Kasumi-1 (cell line): Measurements from ENCODE around the gene D2HGDH.
"Not testable (repeated sequence)": the region's sequence is repeated elsewhere in the genome, so short reads cannot be mapped to it uniquely, and the experiment has no call there.

ENCODE experiments used
- DNase-seq, 2 experiments: peaks; one replicate each; lab custom pipeline; 2025; lab: John Stamatoyannopoulos, UW

D2HGDH gene

DNA sequence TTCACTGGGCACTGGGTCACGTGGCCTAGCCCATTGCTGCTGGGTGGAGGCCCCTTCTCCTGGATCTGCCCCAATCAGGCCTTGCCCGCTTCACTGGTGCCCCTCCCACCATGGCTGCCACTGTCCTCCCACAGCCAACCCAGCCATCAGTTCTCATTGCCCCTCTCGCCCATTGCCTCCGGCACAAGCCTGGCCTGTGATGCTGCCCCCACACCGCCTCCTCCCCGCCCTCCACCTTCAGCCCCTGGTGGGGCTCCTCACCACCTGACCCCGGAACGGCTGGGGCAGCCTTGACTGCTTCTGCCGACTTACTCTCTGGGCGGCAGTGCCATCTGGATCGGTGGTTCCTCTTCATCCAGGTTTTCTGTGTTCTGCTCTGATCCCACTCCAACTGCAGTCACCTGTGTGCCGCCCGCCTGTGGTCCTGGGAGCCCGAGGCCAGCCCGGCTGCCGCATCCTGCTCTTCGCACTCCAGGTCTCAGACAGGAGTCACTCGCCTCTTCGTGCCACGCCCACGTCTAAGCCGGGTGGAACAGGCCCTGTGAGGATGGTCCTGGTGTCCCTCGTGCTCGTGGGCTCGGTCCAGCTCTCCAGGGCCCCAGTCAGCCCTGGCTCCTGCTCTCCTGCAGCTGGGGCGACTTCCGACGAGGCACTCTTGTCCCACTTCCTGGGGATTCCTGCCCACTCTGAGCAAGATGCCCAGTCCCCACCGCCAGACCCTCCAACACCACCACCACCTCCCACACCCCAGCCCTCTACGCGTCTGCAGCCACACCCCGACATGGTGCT is 14.2 kb downstream of the D2HGDH start:
- no peak for DNase-seq

DNA sequence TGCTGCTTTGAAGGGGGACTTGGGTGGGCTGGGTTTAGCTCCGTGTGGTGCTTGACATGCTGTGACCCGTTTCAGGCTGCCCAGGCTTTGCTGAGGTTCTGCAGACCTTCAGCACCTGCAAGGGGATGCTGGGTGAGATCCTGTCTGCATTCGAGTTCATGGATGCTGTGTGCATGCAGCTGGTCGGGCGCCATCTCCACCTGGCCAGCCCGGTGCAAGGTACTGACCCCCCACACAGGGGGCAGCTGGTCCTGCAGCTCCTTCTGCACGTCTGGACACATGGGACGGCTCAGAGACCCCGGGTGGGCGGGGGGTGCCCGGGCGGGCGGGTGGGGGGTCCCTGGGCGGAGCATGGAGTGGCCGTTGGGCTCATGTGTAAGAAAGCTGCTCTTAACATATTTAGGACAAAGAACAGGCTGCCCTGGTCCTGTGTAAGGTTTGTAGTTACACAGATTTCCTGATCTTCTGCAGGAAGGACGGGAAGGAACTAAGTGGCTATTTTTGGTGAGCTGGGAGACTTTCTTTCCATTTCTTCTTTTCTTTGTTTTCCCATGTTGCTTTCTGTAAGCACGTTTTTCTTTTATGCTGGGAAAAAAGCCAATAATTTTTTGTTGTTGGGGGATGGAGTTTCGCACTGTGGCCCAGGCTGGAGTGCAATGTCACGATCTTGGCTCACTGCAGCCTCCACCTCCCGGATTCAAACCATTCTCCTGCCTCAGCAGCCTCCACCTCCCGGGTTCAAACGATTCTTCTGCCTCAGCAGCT is 15.8 kb downstream of the D2HGDH start:
- DNase-seq = no peak

- DNase-seq = no peak
Observed at GRCh38 chr2:241751152-241751551, 16.7 kb downstream of the D2HGDH start.

DNA sequence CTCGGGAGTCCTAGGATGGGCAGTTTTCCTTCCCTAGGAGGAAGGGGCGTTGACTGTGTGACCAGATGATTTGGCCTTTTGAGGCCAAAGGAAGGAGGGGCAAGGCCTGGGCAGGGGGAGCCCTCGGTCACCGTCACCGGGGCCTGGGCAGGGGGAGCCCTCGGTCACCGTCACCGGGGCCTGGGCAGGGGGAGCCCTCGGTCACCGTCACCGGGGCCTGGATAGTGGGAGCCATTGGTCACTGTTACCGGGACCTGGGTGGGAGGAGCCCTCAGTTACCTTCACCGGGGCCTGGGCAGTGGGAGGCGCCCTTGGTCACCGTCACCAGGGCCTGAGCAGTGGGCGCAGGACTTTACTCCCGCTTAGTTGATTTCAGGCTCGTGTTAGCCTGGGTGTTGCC is 17.3 kb downstream of the D2HGDH start:
- no peak for DNase-seq

DNA sequence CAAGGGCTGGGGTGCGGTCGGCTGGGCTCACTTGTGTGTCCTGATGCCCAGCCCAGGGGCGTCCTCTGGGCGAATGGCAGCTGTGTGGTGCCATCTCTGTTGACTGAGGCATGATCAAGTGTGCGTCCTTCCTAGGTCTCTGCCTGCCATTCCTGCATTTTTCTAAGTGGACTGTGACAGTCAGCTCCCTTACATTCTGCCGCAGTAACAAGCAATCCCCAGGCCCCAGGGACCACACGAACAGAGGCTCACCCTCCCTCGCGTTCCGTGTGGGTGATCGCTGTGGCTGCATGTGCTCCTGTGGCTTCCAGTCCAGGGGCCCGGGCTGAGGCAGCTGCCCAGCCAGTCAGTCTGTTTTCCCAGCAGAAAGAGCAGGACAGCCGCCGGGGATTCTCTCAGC is 17.8 kb downstream of the D2HGDH start:
- no peak for DNase-seq

- DNase-seq = no peak
Observed at GRCh38 chr2:241752689-241753276, 18.4 kb downstream of the D2HGDH start.

DNA sequence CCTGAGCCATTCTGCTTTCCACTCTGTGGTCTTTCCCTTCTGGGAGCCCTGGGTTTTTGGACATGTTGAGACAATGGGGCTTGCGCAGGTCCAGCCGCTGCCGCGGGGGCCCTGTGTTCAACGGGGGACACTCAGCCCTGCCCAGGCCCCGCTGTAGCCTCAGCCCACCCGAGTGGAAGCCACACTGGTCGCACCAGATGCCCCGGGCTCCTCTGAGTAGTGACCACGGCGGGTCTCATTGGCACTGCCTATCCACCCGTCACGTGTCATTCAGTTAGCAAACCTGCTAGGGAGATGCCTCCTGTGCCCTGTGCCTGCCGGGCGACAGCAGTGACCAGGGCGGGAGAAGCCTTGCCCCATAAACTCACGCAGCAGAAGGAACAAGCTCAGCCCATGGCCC is 19.1 kb downstream of the D2HGDH start:
- no peak for DNase-seq

- DNase-seq = no peak
Observed at GRCh38 chr2:241754042-241754441, 19.6 kb downstream of the D2HGDH start.

DNA sequence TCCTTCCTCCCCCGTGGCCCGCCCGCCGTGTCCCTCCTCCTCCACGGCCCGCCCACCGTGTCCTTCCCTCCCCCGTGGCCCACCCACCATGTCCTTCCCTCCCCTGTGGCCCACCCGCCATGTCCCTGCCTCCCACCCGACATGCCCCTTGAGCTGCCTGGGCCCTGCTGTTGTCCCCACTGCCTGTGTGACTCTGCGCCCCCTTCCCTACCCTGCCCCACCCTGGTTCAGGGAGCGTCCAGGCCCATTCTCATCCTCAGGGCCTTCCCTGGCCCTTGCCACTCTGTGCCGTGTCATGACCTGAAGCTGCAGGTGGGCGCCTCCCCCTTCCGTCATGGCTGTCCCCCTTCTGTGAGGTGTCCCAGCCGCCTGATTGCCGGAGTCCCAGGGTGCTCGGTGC is 20.7 kb downstream of the D2HGDH start:
- no peak for DNase-seq

- DNase-seq = no peak
Observed at GRCh38 chr2:241755777-241756176, 21.3 kb downstream of the D2HGDH start.

DNA sequence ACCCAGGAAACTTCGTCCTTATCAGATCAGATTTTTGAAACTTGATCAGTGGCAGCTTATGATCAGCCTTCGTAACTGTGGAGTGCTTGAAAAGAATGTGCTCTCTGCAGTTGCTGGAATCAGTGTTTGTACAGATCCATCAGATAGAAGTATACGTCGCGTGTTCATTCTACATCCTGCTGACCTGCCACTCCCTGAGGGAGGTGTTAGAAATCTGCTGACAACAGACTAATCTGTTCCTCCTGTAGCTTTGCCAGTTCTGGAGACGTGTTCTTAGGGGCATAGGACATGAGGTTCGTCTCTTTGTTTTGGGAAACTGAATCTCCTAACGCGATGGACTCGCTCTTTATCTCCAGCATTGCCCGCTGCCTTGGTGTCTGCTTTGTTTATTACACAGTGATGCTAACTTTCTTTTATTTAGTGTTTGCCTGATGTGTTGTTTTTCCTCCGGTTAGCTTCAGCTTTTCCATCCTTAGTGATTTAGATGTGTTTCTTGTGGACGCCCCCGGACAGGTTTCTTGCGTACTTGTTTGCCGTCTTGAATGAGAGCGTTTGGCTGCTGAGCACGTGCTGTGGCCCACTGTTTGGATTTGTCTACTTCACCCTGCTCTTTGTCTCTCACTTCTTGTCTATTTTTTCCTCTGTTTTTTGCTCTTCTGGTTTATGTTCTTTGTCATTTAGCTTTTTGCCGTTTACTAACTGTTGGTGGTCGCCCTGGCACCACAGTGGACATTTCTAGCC is 24.8 kb downstream of the D2HGDH start:
- no peak for DNase-seq

DNA sequence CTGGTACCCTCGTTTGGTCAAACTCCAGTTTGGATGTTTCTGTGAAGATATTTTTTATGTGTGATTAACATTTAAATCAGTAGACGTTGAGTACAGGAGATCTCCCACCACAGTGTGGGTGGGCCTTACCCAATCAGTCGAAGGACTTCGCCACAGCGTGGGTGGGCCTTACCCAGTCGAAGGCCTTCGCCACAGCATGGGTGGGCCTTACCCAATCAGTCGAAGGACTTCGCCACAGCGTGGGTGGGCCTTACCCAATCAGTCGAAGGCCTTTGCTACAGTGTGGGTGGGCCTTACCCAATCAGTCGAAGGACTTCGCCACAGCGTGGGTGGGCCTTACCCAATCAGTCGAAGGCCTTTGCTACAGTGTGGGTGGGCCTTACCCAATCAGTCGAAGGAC is 25.5 kb downstream of the D2HGDH start:
- not testable (repeated sequence) for DNase-seq

DNA sequence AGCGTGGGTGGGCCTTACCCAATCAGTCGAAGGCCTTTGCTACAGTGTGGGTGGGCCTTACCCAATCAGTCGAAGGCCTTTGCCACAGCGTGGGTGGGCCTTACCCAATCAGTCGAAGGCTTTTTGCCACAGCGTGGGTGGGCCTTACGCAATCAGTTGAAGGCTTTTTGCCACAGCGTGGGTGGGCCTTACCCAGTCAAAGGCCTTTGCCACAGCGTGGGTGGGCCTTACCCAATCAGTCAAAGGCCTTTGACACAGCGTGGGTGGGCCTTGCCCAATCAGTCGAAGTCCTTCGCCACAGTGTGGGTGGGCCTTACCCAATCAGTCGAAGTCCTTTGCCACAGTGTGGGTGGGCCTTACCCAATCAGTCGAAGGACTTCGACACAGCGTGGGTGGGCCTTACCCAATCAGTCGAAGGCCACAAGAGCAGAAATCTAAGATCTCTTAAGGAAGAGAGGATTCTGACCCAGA is 25.9 kb downstream of the D2HGDH start:
- no peak for DNase-seq

GRCh38 chr2:241762321-241762932 is 28.0 kb downstream of the D2HGDH start:
- no peak for DNase-seq

DNA sequence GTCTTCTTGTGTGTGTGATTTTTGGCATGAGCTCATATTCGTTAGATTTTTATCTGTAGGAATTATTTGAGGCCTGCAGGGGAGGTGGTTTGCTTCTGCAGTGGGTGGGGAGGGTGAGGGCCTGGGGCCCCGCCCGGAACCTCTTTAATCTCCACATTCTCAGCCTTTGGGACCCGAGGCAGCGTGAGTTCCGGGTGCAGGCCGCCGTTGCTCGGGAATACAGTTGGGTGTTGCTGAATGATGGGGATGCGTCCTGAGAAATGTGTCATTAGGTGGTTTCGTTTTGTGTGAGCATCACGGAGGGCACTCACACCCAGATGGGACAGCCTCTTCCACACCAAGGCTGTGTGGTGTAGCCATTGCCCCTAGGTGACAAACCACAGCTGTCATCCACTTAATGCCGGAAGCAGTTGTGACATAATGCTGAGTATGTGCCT is 28.5 kb downstream of the D2HGDH start:
- DNase-seq = no peak

- DNase-seq = no peak
Observed at GRCh38 chr2:241763551-241764274, 29.3 kb downstream of the D2HGDH start.

GRCh38 chr2:241764275-241765241 is 30.1 kb downstream of the D2HGDH start:
- no peak for DNase-seq

- no peak for DNase-seq
Observed at GRCh38 chr2:241767464-241768250, 33.2 kb downstream of the D2HGDH start.

DNA sequence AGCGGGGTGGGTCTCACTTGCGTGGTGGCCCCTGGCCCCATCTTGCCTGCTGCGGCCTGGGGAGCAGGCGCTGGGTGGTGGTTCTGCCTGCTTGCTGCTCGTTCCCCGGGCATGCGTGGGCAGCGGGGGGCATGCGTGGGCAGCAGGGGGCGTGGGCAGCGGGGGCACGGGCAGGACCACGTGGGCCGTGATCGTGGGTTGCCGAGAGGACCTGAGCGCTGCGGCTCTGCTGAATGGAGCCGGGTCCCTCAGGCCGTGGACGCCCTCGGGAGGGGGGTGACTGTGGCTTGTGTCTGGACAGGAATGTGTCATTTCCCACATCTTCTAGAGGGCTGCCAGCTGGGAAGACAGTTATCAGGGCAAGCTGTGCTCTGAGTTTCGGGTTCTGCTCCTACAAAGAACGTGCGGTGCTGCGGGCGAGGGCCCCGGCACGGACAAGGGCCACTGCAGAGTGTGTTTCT is 33.9 kb downstream of the D2HGDH start:
- no peak for DNase-seq
